Measurements from ENCODE around the gene FMNL1. TPM values are rescaled to one million over a fixed set of nuclear protein-coding genes. Genes with fewer than 3 reads are reported as not detected.
A peak's percentile ranks its signal among the peaks of the same experiment; 100 is the strongest.

Gene FMNL1
- total RNA-seq, 4 donors from 2014 or later = 3.2 to 7.6 (median 4.2) TPM

GRCh38 chr17:45286286-45286685 is 64.6 kb downstream of the FMNL1 start:
- H3K4me3 ChIP-seq (replicated peaks in 1 of 3) = no peak overlapping the region
- H3K4me1 ChIP-seq = peaks cover 38 to 47% of the 10 kb centered on the region in 2 donors
- H3K9me3 ChIP-seq = no peaks in the 10 kb centered on the region
- intact Hi-C loops (cut with DNase I) = no loop called here
- H3K36me3 ChIP-seq = peaks cover 30 to 36% of the 10 kb centered on the region in 2 donors
- TF ChIP-seq POLR2A (IDR thresholded peaks at IDR 0.05) = no peak
- TF ChIP-seq, protein P1, sequence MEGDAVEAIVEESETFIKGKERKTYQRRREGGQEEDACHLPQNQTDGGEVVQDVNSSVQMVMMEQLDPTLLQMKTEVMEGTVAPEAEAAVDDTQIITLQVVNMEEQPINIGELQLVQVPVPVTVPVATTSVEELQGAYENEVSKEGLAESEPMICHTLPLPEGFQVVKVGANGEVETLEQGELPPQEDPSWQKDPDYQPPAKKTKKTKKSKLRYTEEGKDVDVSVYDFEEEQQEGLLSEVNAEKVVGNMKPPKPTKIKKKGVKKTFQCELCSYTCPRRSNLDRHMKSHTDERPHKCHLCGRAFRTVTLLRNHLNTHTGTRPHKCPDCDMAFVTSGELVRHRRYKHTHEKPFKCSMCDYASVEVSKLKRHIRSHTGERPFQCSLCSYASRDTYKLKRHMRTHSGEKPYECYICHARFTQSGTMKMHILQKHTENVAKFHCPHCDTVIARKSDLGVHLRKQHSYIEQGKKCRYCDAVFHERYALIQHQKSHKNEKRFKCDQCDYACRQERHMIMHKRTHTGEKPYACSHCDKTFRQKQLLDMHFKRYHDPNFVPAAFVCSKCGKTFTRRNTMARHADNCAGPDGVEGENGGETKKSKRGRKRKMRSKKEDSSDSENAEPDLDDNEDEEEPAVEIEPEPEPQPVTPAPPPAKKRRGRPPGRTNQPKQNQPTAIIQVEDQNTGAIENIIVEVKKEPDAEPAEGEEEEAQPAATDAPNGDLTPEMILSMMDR (IDR thresholded peaks at IDR 0.05) = no peak
- WGBS, 2 donors = 84 to 88% methylated on average over 4 to 5 of the region's 5 CpGs
- H3K27me3 ChIP-seq = no peaks in the 10 kb centered on the region
- DNase-seq = no peak
- no peak overlapping the region for H3K27ac ChIP-seq

DNA sequence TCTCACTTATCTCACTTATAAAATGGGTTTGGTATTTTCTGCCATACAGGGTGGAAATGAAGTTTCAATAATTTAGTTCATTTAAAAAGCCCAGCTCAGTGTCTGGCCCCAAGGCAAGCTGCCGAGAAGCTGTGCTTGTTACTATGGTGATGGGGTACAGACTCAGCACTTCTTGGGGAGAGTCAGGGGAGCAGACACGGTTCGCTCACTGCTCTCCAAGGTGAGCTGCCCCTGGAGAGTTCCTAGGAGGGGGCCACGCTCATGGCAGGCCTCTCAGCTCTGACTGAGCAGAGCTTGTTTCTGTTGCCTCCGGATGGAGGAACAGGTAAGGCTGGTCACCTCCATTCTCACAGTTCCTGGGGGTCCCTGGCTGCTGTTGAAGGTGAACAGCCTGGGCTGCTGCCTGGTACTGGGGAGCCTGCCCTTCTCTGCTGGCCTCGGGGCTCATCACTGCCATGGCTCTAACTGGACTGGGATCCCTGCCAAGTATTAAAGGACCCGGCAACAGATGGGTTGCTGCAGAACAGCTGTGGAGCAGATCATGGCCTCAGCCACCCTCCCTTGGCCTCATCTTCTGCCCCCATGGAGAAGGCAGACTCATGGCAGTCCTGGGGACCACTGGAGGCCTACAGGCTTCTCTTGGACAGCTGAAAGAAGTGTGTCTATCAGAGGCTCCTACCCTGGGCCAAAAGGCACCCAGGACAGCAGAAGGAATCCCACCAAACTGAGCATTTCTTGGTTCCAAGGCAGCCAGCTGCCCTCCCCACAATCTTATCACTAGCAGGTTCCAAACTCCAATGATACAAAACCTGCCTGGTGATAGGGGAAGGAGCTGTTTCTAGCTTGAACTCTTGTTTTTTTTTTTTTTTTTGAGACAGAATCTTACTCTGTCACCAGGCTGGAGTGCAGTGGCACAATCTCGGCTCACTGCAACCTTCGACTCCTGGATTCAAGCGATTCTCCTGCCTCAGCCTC is 66.1 kb downstream of the FMNL1 start:
- H3K27ac ChIP-seq = peak overlapping the region in 1 of 3 donors; percentile 79
- TF ChIP-seq, protein P1 (IDR thresholded peaks at IDR 0.05) = no peak
- TF ChIP-seq POLR2A (IDR thresholded peaks at IDR 0.05) = no peak
- no peak overlapping the region for H3K4me3 ChIP-seq (replicated peaks in 1 of 3)
- H3K9me3 ChIP-seq = no peaks in the 10 kb centered on the region
- intact Hi-C loops (cut with DNase I) = no loop called here
- peak in 1 of 2 donors; percentile 71 for DNase-seq
- H3K4me1 ChIP-seq = peaks cover 54 to 60% of the 10 kb centered on the region in 2 donors
- 47 to 71% methylated on average over 8 to 10 of the region's 10 CpGs for WGBS, 2 donors
- no peaks in the 10 kb centered on the region for H3K27me3 ChIP-seq
- H3K36me3 ChIP-seq = peaks cover 29 to 33% of the 10 kb centered on the region in 2 donors

- WGBS, 2 donors = 38 to 50% methylated on average over 8 to 10 of the region's 10 CpGs
- Histone ChIP-seq H3K9me3 (no peaks in the 10 kb centered on the region), H3K4me3 (replicated peaks in 1 of 3) (no peak overlapping the region), H3K27ac (peak overlapping the region in 2 of 3 donors; percentile 45 to 79), H3K4me1 (peaks cover 64 to 66% of the 10 kb centered on the region in 2 donors), H3K36me3 (peaks cover 19 to 24% of the 10 kb centered on the region in 2 donors), H3K27me3 (no peaks in the 10 kb centered on the region)
- intact Hi-C loops (cut with DNase I) = no loop called here
- DNase-seq = peak; percentile 91 to 92
- no peak for TF ChIP-seq POLR2A (IDR thresholded peaks at IDR 0.05)
- TF ChIP-seq, protein P1 (IDR thresholded peaks at IDR 0.05) = no peak
These were observed 67.1 kb downstream of the FMNL1 start for GRCh38 chr17:45288825-45289224.

GRCh38 chr17:45289301-45290268 is 67.9 kb downstream of the FMNL1 start:
- Histone ChIP-seq H3K4me3 (replicated peaks in 1 of 3) (no peak overlapping the region), H3K36me3 (peaks cover 11 to 17% of the 10 kb centered on the region in 2 donors), H3K27ac (peak overlapping the region in 2 of 3 donors; percentile 45 to 79), H3K27me3 (no peaks in the 10 kb centered on the region), H3K9me3 (no peaks in the 10 kb centered on the region), H3K4me1 (peaks cover 70 to 73% of the 10 kb centered on the region in 2 donors)
- 88 to 91% methylated on average over 13 to 14 of the region's 15 CpGs for WGBS, 2 donors
- DNase-seq = peak in 1 of 2 donors; percentile 30
- intact Hi-C loops (cut with DNase I) = no loop called here
- TF ChIP-seq, protein P1 (IDR thresholded peaks at IDR 0.05) = no peak
- TF ChIP-seq POLR2A (IDR thresholded peaks at IDR 0.05) = no peak
